GM10248 (cell line): ENCODE results near the gene LAMA2.
"Not testable (repeated sequence)": the region's sequence is repeated elsewhere in the genome, so short reads cannot be mapped to it uniquely, and the experiment has no call there.

Experiments used
- CTCF ChIA-PET: fragments of 300-600 bp; sonication (Branson Sonifier 250); formaldehyde crosslinking; extraction: SDS; loops from one replicate; lab custom pipeline; 2021; ENCODE audit warnings: antibody characterized with exemption; lab: Yijun Ruan, JAX
- POLR2A ChIA-PET: fragments of 350-650 bp; sonication (Branson Sonifier 250); formaldehyde crosslinking; extraction: SDS; loops from one replicate; lab custom pipeline; 2020; ENCODE audit warnings: antibody characterized with exemption; lab: Yijun Ruan, JAX
- DNase-seq: peaks from one replicate; pipeline ENCODE4 v3.0.0; 2012; ENCODE audit errors: extremely low spot score
- CTCF ChIP-seq: IDR thresholded peaks from 2 replicates; pipeline ENCODE4 v1.5.1; 2012; ENCODE audit warnings: mild to moderate bottlenecking, low read depth; ENCODE audit errors: extremely low read depth, missing control alignments, control extremely low read depth

Gene LAMA2

GRCh38 chr6:129059650-129060049 is 176.7 kb downstream of the LAMA2 start:
- POLR2A ChIA-PET: no interaction called here
- no peak for TF ChIP-seq CTCF
- no peak for DNase-seq
- CTCF ChIA-PET: interaction anchor here (0.8 kb wide), 1 partner anchor 15 kb away, joined by 4 read pairs; no protein-coding TSS in a partner anchor

GRCh38 chr6:129069006-129069405 is 186.1 kb downstream of the LAMA2 start:
- no peak for TF ChIP-seq CTCF
- CTCF ChIA-PET: no interaction called here
- POLR2A ChIA-PET: no interaction called here
- DNase-seq: no peak

GRCh38 chr6:129073051-129073450 is 190.1 kb downstream of the LAMA2 start:
- DNase-seq: no peak
- ChIA-PET CTCF (no interaction called here), POLR2A (no interaction called here)
- no peak for TF ChIP-seq CTCF

- ChIA-PET CTCF (interaction anchor here (1.5 kb wide), 1 partner anchor 12 kb away, joined by 4 read pairs; no protein-coding TSS in a partner anchor), POLR2A (no interaction called here)
- DNase-seq: no peak
- no peak for TF ChIP-seq CTCF
Measured at GRCh38 chr6:129073691-129074395, 190.9 kb downstream of the LAMA2 start.

GRCh38 chr6:129084406-129084805 is 201.5 kb downstream of the LAMA2 start:
- POLR2A ChIA-PET: no interaction called here
- DNase-seq: no peak
- CTCF ChIA-PET: no interaction called here
- TF ChIP-seq CTCF: no peak

- CTCF ChIA-PET, POLR2A ChIA-PET, DNase-seq: not testable (repeated sequence)
Measured at GRCh38 chr6:129088481-129088880, 205.5 kb downstream of the LAMA2 start.

- POLR2A ChIA-PET: no interaction called here
- no peak for TF ChIP-seq CTCF
- CTCF ChIA-PET: no interaction called here
- DNase-seq: no peak
Measured at GRCh38 chr6:129089357-129089756, 206.4 kb downstream of the LAMA2 start.
